GM12878 (cell line): ENCODE results near the gene CCL22. TPM values are rescaled to one million over a fixed set of nuclear protein-coding genes. Genes with fewer than 3 reads are reported as not detected.

Experiments
- BACH1 ChIP-seq: fragments of 450-650 bp; IDR thresholded peaks from 2 replicates; pipeline ENCODE4 v1.6.1; 2017; ENCODE audit warnings: mild to moderate bottlenecking, borderline replicate concordance
- BCL3 ChIP-seq: IDR thresholded peaks from 2 replicates; pipeline ENCODE4 v1.6.1; 2011; ENCODE audit warnings: borderline replicate concordance, low read depth, mild to moderate bottlenecking, moderate library complexity, low read length; ENCODE audit not compliant: insufficient read depth, poor library complexity, severe bottlenecking
- E4F1 ChIP-seq: fragments of 450-650 bp; IDR thresholded peaks from 2 replicates; pipeline ENCODE4 v1.6.1; 2018; ENCODE audit warnings: borderline replicate concordance, mild to moderate bottlenecking; ENCODE audit not compliant: partially characterized antibody
- EED ChIP-seq: sonication (generic); IDR thresholded peaks from 2 replicates; pipeline ENCODE4 v1.6.1; 2016; ENCODE audit warnings: antibody characterized with exemption, low read depth
- GATAD2B ChIP-seq: fragments of 450-650 bp; conservative IDR thresholded peaks from 2 replicates; pipeline ENCODE4 v1.6.1; 2017; ENCODE audit warnings: low read depth, mild to moderate bottlenecking, moderate library complexity
- HDAC6 ChIP-seq: fragments of 200-600 bp; sonication (generic); IDR thresholded peaks from one replicate; pipeline ENCODE4 v1.8.0; 2017; ENCODE audit warnings: antibody characterized with exemption; ENCODE audit not compliant: unreplicated experiment
- IKZF2 ChIP-seq, 2 experiments: fragments of 450-650 bp; IDR thresholded peaks; 2 replicates each; pipeline ENCODE4 v1.6.1; 2017; ENCODE audit warnings: mild to moderate bottlenecking in 2 of 2, moderate library complexity in 2 of 2
- MEF2B ChIP-seq: fragments of 450-650 bp; IDR thresholded peaks from 2 replicates; pipeline ENCODE4 v1.6.1; 2018; ENCODE audit warnings: mild to moderate bottlenecking, moderate library complexity; ENCODE audit not compliant: partially characterized antibody, poor library complexity, severe bottlenecking
- MTA3 ChIP-seq: IDR thresholded peaks from 2 replicates; pipeline ENCODE4 v1.6.1; 2012; ENCODE audit warnings: low read length, inconsistent platforms, borderline replicate concordance
- MYB ChIP-seq: fragments of 150-350 bp; IDR thresholded peaks from 2 replicates; pipeline ENCODE4 v1.6.1; 2014; ENCODE audit warnings: mild to moderate bottlenecking, low read depth, low read length, borderline replicate concordance
- NFIC ChIP-seq: IDR thresholded peaks from 2 replicates; pipeline ENCODE4 v1.6.1; 2012; ENCODE audit warnings: low read depth, mild to moderate bottlenecking, inconsistent platforms, low read length, moderate library complexity
- PAX5 ChIP-seq: IDR thresholded peaks from 2 replicates; pipeline ENCODE4 v1.6.1; 2011; ENCODE audit warnings: low read depth, low read length, borderline replicate concordance
- PML ChIP-seq: IDR thresholded peaks from 2 replicates; pipeline ENCODE4 v1.6.1; 2012; ENCODE audit warnings: low read length, inconsistent platforms
- POLR2AphosphoS5 ChIP-seq: IDR thresholded peaks from 2 replicates; pipeline ENCODE4 v1.6.1; 2011; ENCODE audit warnings: mild to moderate bottlenecking, low read length, inconsistent platforms
- SMARCA5 ChIP-seq: fragments of 450-650 bp; IDR thresholded peaks from 2 replicates; pipeline ENCODE4 v1.6.1; 2017; ENCODE audit warnings: mild to moderate bottlenecking
- SREBF1 ChIP-seq: IDR thresholded peaks from 2 replicates; pipeline ENCODE4 v1.6.1; 2012; ENCODE audit warnings: mild to moderate bottlenecking, low read length
- TAF1 ChIP-seq: IDR thresholded peaks from 2 replicates; pipeline ENCODE4 v1.6.1; 2011; ENCODE audit warnings: mild to moderate bottlenecking, low read depth, low read length, borderline replicate concordance
- TARDBP ChIP-seq: IDR thresholded peaks from 2 replicates; pipeline ENCODE4 v1.6.1; 2016; ENCODE audit warnings: borderline replicate concordance
- TCF12 ChIP-seq: IDR thresholded peaks from 2 replicates; pipeline ENCODE4 v1.6.1; 2011; ENCODE audit warnings: low read depth, mild to moderate bottlenecking, low read length
- USF1 ChIP-seq: IDR thresholded peaks from 2 replicates; pipeline ENCODE4 v1.6.1; 2011; ENCODE audit warnings: borderline replicate concordance, low read depth, mild to moderate bottlenecking, moderate library complexity, mixed read lengths, low read length; ENCODE audit not compliant: insufficient read depth; ENCODE audit errors: extremely low read length
- ZNF622 ChIP-seq: fragments of 450-650 bp; IDR thresholded peaks from 2 replicates; pipeline ENCODE4 v1.6.1; 2017; ENCODE audit warnings: mild to moderate bottlenecking, inconsistent platforms
- ZSCAN29 ChIP-seq: fragments of 450-650 bp; IDR thresholded peaks from 2 replicates; pipeline ENCODE4 v1.6.1; 2017; ENCODE audit warnings: mild to moderate bottlenecking, moderate library complexity
- polyA plus RNA-seq, 11 experiments: library from polyadenylated mRNA; depleted of rRNA in 4 of 11; unstranded in 6 of 11; stranded (reverse) in 5 of 11; fragments of >200 nt; fragmentation: Nextera tagmentation in 4 of 11; fragmentation: Illumina TruSeq in 1 of 11; extraction: Ambion mirVana in 4 of 11; extraction: Trizol in 1 of 11; gene quantifications; 1 replicate in 1 of 11; 2 replicates in 10 of 11; pipeline versions ENCODE4 v1.2.1 to v1.2.3, GENCODE V29; 2011 to 2016; ENCODE audit warnings: inconsistent platforms in 2 of 11, missing spikeins in 2 of 11, low read depth in 1 of 11
- total RNA-seq, 4 experiments: library from RNA; depleted of rRNA in 3 of 4; stranded (reverse); fragments of >200 nt in 3 of 4; fragmentation: Illumina TruSeq in 1 of 4; extraction: Trizol in 1 of 4; gene quantifications; 2 replicates each; pipeline versions ENCODE4 v1.2.1 to v1.2.3, GENCODE V29; 2013 to 2021
- TF ChIP-seq, protein P1 (sequence below): fragments of 450-650 bp; formaldehyde crosslinking; IDR thresholded peaks from 2 replicates; pipeline ENCODE4 v1.5.0; 2022; ENCODE audit warnings: mild to moderate bottlenecking, missing genetic modification characterization

CCL22 gene
- total and polyA plus RNA-seq, 10 of the 15 experiments (the other 5 are each of a cell fraction or from before 2014, with no cell fraction given), result 38.0 to 704 (median 349) TPM

DNA sequence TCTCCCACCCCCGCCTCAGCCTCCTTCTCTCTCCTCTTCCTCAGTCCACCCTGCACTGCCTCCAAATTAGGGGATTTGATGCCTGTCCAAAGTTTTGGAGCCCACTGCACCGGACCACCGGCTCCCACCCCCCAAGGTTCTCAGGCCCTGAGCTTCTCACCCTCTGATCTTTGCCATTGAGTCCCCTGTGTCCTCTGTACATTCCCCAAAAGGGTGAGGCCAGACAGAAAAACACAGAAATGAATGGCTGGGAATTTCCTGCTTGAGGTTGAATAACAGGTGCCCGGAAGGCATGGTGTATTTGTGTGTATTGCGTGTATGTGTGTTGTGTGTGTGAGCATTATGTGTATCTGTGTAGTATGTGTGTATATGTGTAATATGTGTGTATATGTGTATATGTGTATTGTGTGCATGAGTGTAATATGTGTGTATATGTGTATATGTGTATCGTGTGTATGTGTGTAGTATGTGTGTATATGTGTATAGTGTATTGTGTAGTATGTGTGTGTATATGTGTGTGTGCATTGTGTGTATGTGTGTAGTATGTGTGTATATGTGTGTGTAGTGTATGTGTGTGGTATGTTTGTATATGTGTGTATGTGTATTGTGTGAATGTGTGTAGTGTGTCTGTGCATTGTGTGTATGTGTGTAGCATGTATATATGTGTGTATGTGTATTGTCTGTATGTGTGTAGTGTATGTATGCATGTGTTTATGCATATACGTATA lies 29.9 kb downstream of the CCL22 start (continued):
- TF ChIP-seq BCL3, result peak; percentile 95
- no peak for TF ChIP-seq HDAC6
- TF ChIP-seq IKZF2 (IDR thresholded peaks at IDR 0.05), result peak; percentile 74 to 79
- TF ChIP-seq TAF1, result no peak
- TF ChIP-seq, protein P1, sequence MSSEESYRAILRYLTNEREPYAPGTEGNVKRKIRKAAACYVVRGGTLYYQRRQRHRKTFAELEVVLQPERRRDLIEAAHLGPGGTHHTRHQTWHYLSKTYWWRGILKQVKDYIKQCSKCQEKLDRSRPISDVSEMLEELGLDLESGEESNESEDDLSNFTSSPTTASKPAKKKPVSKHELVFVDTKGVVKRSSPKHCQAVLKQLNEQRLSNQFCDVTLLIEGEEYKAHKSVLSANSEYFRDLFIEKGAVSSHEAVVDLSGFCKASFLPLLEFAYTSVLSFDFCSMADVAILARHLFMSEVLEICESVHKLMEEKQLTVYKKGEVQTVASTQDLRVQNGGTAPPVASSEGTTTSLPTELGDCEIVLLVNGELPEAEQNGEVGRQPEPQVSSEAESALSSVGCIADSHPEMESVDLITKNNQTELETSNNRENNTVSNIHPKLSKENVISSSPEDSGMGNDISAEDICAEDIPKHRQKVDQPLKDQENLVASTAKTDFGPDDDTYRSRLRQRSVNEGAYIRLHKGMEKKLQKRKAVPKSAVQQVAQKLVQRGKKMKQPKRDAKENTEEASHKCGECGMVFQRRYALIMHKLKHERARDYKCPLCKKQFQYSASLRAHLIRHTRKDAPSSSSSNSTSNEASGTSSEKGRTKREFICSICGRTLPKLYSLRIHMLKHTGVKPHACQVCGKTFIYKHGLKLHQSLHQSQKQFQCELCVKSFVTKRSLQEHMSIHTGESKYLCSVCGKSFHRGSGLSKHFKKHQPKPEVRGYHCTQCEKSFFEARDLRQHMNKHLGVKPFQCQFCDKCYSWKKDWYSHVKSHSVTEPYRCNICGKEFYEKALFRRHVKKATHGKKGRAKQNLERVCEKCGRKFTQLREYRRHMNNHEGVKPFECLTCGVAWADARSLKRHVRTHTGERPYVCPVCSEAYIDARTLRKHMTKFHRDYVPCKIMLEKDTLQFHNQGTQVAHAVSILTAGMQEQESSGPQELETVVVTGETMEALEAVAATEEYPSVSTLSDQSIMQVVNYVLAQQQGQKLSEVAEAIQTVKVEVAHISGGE (CRISPR knock-in tag), result no peak
- peak; percentile 97 for TF ChIP-seq TCF12
- peak; percentile 36; the same call in 1 of the 2 replicates for TF ChIP-seq ZNF622
- TF ChIP-seq MYB, result no peak
- TF ChIP-seq TARDBP, result no peak
- no peak for TF ChIP-seq USF1
- TF ChIP-seq MTA3, result peak; percentile 71; the same call in 1 of the 2 replicates
- TF ChIP-seq BACH1, result no peak; the same call in 1 of the 2 replicates
- TF ChIP-seq MEF2B, result peak; percentile 98
- TF ChIP-seq ZSCAN29, result no peak
- no peak for TF ChIP-seq PML
- TF ChIP-seq PAX5, result peak; percentile 67; the same call in 1 of the 2 replicates
- peak; percentile 97 for TF ChIP-seq NFIC
- TF ChIP-seq POLR2AphosphoS5, result 0 out of 2 replicates have a peak, but pooled peaks have one; percentile 56
- peak; percentile 91 for TF ChIP-seq GATAD2B
- TF ChIP-seq SREBF1, result no peak
- peak; percentile 92 for TF ChIP-seq SMARCA5
- TF ChIP-seq E4F1, result peak; percentile 7
- peak; percentile 93 for TF ChIP-seq EED
